HG02798 (cell line): ENCODE measurements around the gene OXER1.

Experiments used
- ATAC-seq: cut with Tn5 transposase; IDR thresholded peaks from one replicate; pipeline ENCODE4 v1.9.1; 2021; ENCODE audit warnings: mild to moderate bottlenecking; ENCODE audit not compliant: unreplicated experiment, poor library complexity

Gene OXER1

GRCh38 chr2:42764096-42764495, at the start of gene OXER1:
Gene OXER1 (minus strand): TSS chr2:42764135. CDS start chr2:42764062, 73 bp downstream.
- no peak for ATAC-seq

GRCh38 chr2:42812899-42813479, 49.1 kb upstream of the OXER1 start:
- no peak for ATAC-seq

DNA sequence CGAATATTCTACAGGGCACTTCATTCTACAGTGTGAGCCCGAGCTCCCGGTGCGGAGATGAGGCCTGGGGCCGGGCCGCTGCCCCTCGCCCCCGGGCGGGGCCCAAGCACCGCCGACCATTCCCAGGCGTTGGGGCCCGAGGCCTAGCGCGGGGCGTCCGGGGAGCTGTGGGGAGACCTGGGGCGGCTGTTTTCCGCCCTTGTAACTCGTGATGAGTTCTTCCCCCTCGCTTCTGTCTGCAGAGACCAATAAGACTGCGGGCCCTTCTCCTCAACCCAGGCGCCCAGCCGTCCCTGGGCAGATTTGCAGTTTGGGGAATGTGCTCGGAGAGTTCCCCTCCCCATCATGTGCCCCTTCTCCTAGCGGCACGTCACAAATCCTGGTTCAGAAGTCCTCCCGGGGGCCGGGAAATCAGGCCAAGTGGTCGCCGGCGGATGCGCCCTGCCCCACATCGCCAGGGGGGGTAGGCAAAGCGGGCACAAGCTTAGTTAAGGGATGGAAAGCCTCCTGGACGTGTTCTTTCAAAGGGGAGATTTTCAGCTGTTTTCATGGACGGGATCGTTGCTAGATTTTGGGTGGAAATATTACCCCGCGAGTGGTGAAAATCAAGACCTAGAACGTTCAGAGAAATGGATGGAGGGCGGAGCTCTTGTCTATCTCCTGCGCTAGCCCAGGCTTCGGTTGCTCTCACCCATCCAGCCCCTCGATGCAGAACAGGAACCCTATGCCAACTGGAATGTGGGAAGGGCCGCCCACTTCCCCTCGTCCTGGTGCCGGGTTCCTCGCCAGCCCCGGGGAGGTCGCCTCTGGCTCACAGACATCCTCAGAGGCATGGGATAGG, 47.3 kb upstream of the OXER1 start:
- ATAC-seq = peak; percentile 9

- ATAC-seq = peak; percentile 80
Measured at GRCh38 chr2:42810121-42810970, 46.4 kb upstream of the OXER1 start.

DNA sequence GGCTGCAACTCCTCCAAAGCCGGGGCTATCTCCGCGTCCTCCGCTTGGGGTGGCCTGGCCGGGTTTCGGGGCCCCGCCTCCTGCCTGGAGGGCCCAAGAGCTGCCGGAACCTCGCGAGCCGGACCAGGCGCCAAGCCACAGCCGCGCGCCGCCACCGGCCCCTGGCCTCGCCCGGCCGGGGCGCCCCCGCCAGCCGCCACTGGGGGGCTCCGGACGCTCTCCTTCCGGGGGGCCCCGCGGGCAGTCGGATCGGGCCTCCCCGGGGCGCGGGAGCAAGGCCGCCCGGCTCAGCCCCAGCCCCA, 45.8 kb upstream of the OXER1 start:
- ATAC-seq = no peak

DNA sequence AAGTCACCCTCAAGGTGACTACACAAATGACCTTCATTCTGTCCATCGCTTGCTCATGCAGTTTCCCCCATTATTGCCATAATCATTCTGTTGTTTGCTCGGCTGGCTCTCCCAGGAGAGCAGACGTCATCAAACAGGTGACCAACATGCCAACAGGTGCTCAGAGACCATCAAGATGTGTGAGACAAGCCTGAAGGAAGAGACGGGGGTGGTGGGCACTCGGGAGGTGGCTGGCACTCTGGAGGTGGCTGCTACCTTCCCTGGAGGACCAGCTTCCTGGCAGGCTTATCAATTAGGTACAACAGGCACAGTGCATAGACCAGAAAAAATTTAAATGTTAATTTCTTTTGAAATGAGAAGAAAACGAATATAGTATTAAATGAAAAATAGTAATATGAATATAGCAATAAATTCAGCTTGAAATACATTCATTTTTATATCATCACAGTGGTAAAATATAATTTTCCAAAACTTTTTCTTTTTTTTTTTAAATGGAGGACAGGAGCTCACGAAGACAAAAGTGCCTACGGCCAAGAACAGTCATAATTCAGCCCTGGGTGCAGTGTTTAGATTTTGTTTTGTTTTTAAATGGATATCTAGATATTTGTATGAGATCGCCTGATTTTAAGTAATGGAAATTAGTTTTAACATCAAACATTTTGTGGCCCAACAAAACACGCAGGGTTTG, 45.3 kb upstream of the OXER1 start:
- no peak for ATAC-seq

- ATAC-seq = no peak
Measured at GRCh38 chr2:42808301-42808700, 44.4 kb upstream of the OXER1 start.

- ATAC-seq = no peak
Measured at GRCh38 chr2:42806786-42807185, 42.9 kb upstream of the OXER1 start.

DNA sequence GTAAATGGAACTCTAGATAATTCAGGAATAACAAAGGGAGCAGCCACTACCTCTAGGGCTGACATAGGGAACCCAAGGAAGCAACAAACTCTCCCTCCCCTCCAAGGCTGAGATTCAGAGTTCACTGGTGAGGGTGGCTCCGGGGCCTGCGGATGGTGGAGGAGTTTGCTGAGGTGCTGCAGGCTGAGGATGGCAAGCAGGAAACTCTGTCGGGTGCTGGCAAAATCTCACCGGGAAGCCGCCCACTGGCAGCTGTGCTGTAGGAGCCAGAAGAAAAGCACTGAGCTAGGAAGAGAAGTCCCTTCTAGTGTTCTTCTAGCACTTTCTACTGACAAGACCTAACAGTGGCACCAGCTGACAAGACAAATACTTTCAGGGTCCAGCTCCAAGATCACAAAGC, 41.0 kb upstream of the OXER1 start:
- no peak for ATAC-seq

GRCh38 chr2:42804338-42804737, 40.4 kb upstream of the OXER1 start:
- no peak for ATAC-seq

- no peak for ATAC-seq
Measured at GRCh38 chr2:42802150-42802549, 38.2 kb upstream of the OXER1 start.

GRCh38 chr2:42801381-42801780, 37.4 kb upstream of the OXER1 start:
- no peak for ATAC-seq

- no peak for ATAC-seq
Measured at GRCh38 chr2:42800981-42801380, 37.0 kb upstream of the OXER1 start.

- no peak for ATAC-seq
Measured at GRCh38 chr2:42800461-42800962, 36.6 kb upstream of the OXER1 start.

GRCh38 chr2:42799881-42800280, 35.9 kb upstream of the OXER1 start:
- no peak for ATAC-seq

DNA sequence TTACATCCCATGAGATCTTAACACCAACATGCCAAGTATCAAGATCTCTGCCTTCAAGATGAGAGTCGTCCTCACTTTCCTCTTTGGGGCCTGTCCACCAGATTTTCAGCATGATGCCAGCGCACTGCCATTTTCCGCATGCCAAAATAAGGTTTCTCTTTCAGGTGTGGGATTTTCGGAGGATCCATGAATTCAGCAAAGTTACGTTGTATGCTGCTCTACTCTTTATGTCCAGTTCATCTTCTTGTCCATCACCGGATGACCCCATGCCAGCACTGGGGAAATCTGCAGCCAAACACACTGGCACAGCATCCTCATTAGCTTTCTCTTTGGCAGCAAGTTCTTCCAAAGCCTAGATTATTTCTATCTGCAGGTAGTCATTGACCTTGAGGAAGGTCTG, 33.3 kb upstream of the OXER1 start:
- ATAC-seq = no peak

GRCh38 chr2:42796427-42797248, 32.7 kb upstream of the OXER1 start:
- peak; percentile 39 for ATAC-seq

DNA sequence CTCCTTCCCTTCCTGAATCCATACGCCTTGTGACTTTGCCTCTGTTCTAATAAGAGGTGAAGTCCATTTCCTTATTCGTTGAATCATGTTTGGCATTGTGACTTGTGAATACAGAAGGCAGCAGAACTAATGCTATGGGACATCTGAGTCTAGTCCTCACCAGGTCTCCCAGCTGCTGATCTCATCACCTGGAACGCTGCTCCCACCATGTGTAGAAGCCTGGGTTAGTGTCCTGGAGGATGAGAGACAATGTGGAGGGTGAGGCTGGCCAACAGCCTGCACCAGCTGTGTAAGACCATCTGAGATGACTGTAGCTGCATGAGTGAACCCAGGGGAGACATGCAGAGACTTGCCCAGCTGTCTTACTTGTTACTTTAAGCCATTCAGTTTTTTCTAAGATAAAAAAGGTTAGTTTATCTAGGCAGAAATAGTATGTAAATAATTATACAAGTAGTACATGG, 31.9 kb upstream of the OXER1 start:
- peak; percentile 55 for ATAC-seq

GRCh38 chr2:42795275-42795674, 31.3 kb upstream of the OXER1 start:
- no peak for ATAC-seq
